Smooth muscle cell (in vitro differentiated cells): Measurements from ENCODE around the gene TPM3. TPM values are rescaled to one million over a fixed set of nuclear protein-coding genes. Genes with fewer than 3 reads are reported as not detected.

Experiments used
- DNase-seq: peaks from one replicate; lab custom pipeline; 2025; ENCODE audit not compliant: unreplicated experiment; lab: John Stamatoyannopoulos, UW
- H2AFZ ChIP-seq: fragments of 200-600 bp; sonication (generic); 2 replicates; pipeline ENCODE4 v1.6.0; 2016; ENCODE audit warnings: antibody characterized with exemption, low read depth, mild to moderate bottlenecking
- H3F3A ChIP-seq: fragments of 200-600 bp; sonication (generic); 2 replicates; pipeline ENCODE4 v1.6.0; 2017; ENCODE audit warnings: antibody characterized with exemption, low read depth
- H3K27ac ChIP-seq: fragments of 200-600 bp; sonication (generic); 2 replicates; pipeline ENCODE4 v1.5.1; 2016; ENCODE audit warnings: low read depth, mild to moderate bottlenecking
- H3K27me3 ChIP-seq: fragments of 200-600 bp; sonication (generic); 2 replicates; pipeline ENCODE4 v1.6.1; 2016; ENCODE audit warnings: low read depth, mild to moderate bottlenecking
- H3K36me3 ChIP-seq: fragments of 200-600 bp; sonication (generic); 2 replicates; pipeline ENCODE4 v1.5.1; 2016; ENCODE audit warnings: low read depth
- H3K4me1 ChIP-seq: fragments of 200-600 bp; sonication (generic); 2 replicates; pipeline ENCODE4 v1.5.1; 2016; ENCODE audit warnings: low read depth
- H3K4me2 ChIP-seq: fragments of 200-600 bp; sonication (generic); 2 replicates; pipeline ENCODE4 v1.6.0; 2016; ENCODE audit warnings: mild to moderate bottlenecking
- H3K4me3 ChIP-seq: fragments of 200-600 bp; sonication (generic); 2 replicates; pipeline ENCODE4 v1.5.1; 2016; ENCODE audit warnings: mild to moderate bottlenecking
- H3K79me2 ChIP-seq: fragments of 200-600 bp; sonication (generic); 2 replicates; pipeline ENCODE4 v1.6.0; 2016; ENCODE audit warnings: low read depth, mild to moderate bottlenecking
- H3K9ac ChIP-seq: fragments of 200-600 bp; sonication (generic); 2 replicates; pipeline ENCODE4 v1.6.0; 2016; ENCODE audit warnings: low read depth
- H3K9me3 ChIP-seq: fragments of 200-600 bp; sonication (generic); replicated peaks from 2 replicates; pipeline ENCODE4 v1.5.1; 2016; ENCODE audit warnings: low read depth
- H4K20me1 ChIP-seq: fragments of 200-600 bp; sonication (generic); 2 replicates; pipeline ENCODE4 v1.6.0; 2016; ENCODE audit warnings: low read depth
- WGBS: methylation state at CpG from one replicate; pipeline ENCODE4 v1.1.7; 2016; ENCODE audit warnings: low lambda C conversion rate; 5-methylcytosine and 5-hydroxymethylcytosine counted together
- polyA plus RNA-seq: library from polyadenylated mRNA; unstranded; fragments of >200 nt; fragmentation: Nextera tagmentation; extraction: Ambion mirVana; gene quantifications from 2 replicates; pipeline ENCODE4 v1.2.1, GENCODE V29; 2016
- total RNA-seq: library from RNA; depleted of rRNA; stranded (reverse); fragments of >200 nt; gene quantifications from 2 replicates; pipeline ENCODE4 v1.2.3, GENCODE V29; 2014
- TF ChIP-seq, protein P1 (sequence below): fragments of 200-600 bp; sonication (generic); IDR thresholded peaks from 2 replicates; pipeline ENCODE4 v1.5.1; 2017; ENCODE audit warnings: borderline replicate concordance, mild to moderate bottlenecking, antibody characterized with exemption; ENCODE audit not compliant: insufficient read depth, poor library complexity, severe bottlenecking

TPM3 gene
- total and polyA plus RNA-seq, 2 experiments from 2014 or later: 384 to 436 TPM

- Histone ChIP-seq H3F3A (peaks cover 12% of the 10 kb centered on the region), H2AFZ (no peak overlapping the region), H3K36me3 (peaks cover 18% of the 10 kb centered on the region), H3K27me3 (no peaks in the 10 kb centered on the region), H3K4me2 (no peak overlapping the region), H3K4me3 (no peak overlapping the region), H3K9ac (no peak overlapping the region), H3K79me2 (peaks cover 99% of the 10 kb centered on the region), H3K4me1 (peaks cover 36% of the 10 kb centered on the region), H4K20me1 (peaks cover 100% of the 10 kb centered on the region), H3K9me3 (no peaks in the 10 kb centered on the region), H3K27ac (peak overlapping the region; percentile 38)
- TF ChIP-seq, protein P1, sequence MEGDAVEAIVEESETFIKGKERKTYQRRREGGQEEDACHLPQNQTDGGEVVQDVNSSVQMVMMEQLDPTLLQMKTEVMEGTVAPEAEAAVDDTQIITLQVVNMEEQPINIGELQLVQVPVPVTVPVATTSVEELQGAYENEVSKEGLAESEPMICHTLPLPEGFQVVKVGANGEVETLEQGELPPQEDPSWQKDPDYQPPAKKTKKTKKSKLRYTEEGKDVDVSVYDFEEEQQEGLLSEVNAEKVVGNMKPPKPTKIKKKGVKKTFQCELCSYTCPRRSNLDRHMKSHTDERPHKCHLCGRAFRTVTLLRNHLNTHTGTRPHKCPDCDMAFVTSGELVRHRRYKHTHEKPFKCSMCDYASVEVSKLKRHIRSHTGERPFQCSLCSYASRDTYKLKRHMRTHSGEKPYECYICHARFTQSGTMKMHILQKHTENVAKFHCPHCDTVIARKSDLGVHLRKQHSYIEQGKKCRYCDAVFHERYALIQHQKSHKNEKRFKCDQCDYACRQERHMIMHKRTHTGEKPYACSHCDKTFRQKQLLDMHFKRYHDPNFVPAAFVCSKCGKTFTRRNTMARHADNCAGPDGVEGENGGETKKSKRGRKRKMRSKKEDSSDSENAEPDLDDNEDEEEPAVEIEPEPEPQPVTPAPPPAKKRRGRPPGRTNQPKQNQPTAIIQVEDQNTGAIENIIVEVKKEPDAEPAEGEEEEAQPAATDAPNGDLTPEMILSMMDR: no peak
- 82% methylated on average over 2 of the region's 2 CpGs for WGBS
- DNase-seq: no peak
These were observed 15.6 kb downstream of the TPM3 start for GRCh38 chr1:154176337-154176736.

DNA sequence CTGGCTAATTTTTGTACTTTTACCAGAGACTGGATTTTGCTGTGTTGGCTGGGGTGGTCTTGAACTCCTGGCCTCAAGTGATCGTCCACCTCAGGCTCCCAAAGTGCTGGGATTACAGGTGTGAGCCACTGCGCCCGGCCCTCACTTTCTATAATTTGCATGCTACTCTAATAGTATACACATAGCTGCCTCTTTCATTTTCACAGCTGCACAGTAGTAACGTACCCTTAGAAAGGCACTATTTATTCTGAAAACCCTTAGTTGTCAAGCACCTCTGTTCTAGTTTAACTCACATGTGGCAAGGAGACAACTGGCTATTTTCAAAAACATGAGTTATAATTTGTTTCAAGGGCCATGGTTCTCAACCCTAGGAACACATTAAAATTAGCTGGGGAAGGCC lies 17.2 kb downstream of the TPM3 start:
- H3K9me3 ChIP-seq: no peaks in the 10 kb centered on the region
- no peak overlapping the region for H3K9ac ChIP-seq
- TF ChIP-seq, protein P1: no peak
- peaks cover 100% of the 10 kb centered on the region for H4K20me1 ChIP-seq
- peaks cover 9% of the 10 kb centered on the region for H3F3A ChIP-seq
- H3K4me1 ChIP-seq: peaks cover 19% of the 10 kb centered on the region
- no peak overlapping the region for H2AFZ ChIP-seq
- 97% methylated on average over 4 of the region's 4 CpGs for WGBS
- H3K27ac ChIP-seq: no peak overlapping the region
- H3K79me2 ChIP-seq: peaks cover 99% of the 10 kb centered on the region
- no peak overlapping the region for H3K4me2 ChIP-seq
- H3K27me3 ChIP-seq: no peaks in the 10 kb centered on the region
- peaks cover 26% of the 10 kb centered on the region for H3K36me3 ChIP-seq
- H3K4me3 ChIP-seq: no peak overlapping the region
- no peak for DNase-seq

DNA sequence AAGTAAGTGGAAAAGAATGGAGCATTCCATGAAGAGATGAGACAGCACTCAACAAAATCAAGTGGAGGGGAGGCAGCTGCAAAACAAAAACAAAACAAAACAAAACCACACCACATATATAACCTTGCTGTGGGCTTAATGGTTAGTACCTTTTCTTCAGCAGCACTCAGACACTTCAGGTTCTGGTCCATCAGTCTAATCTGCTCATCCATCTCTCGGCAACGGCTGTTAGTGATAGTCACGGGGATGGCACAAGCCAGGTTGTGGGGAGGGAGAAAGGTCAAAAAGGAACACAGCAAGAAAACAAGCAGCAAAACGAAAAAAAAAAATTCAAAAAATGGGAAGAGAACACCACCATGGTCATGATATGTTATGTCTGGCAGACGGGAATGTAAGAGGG lies 20.0 kb downstream of the TPM3 start:
- Histone ChIP-seq H3K4me2 (no peak overlapping the region), H3F3A (peaks cover 9% of the 10 kb centered on the region), H3K4me1 (no peaks in the 10 kb centered on the region), H3K9me3 (no peaks in the 10 kb centered on the region), H2AFZ (no peak overlapping the region), H3K79me2 (peaks cover 92% of the 10 kb centered on the region), H3K27ac (peak overlapping the region; percentile 6), H3K9ac (no peak overlapping the region), H3K27me3 (no peaks in the 10 kb centered on the region), H3K36me3 (peaks cover 45% of the 10 kb centered on the region), H3K4me3 (no peak overlapping the region), H4K20me1 (peaks cover 99% of the 10 kb centered on the region)
- no peak for DNase-seq
- 94% methylated on average over 5 of the region's 5 CpGs for WGBS
- TF ChIP-seq, protein P1: no peak

DNA sequence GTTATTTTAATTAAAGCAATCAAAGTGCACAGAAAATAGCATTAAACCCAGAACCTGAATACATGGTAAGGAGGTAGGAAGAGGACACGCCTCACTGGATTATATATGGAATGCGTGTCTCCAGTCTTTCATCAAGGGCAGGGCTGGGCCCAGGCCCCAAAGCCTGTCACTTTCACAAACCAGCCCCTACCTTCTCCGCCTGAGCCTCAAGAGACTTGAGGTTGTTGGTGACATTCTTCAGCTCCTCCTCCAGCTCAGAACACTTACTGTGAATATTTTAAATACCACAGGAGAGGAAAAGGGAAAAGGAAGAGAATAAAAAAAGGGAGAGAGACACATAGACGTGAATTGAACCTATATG lies 20.7 kb downstream of the TPM3 start:
- H3K36me3 ChIP-seq: peaks cover 51% of the 10 kb centered on the region
- peaks cover 92% of the 10 kb centered on the region for H3K79me2 ChIP-seq
- peaks cover 9% of the 10 kb centered on the region for H3F3A ChIP-seq
- no peak overlapping the region for H3K4me2 ChIP-seq
- H3K27ac ChIP-seq: peak overlapping the region; percentile 6
- peaks cover 99% of the 10 kb centered on the region for H4K20me1 ChIP-seq
- no peaks in the 10 kb centered on the region for H3K9me3 ChIP-seq
- no peaks in the 10 kb centered on the region for H3K27me3 ChIP-seq
- H3K9ac ChIP-seq: no peak overlapping the region
- H3K4me1 ChIP-seq: no peaks in the 10 kb centered on the region
- TF ChIP-seq, protein P1: no peak
- DNase-seq: no peak
- 89% methylated on average over 4 of the region's 4 CpGs for WGBS
- H2AFZ ChIP-seq: no peak overlapping the region
- H3K4me3 ChIP-seq: no peak overlapping the region
